HG03175 (cell line): Measurements from ENCODE around the gene SMAD9.

Source experiments
- ATAC-seq: cut with Tn5 transposase; IDR thresholded peaks from one replicate; pipeline ENCODE4 v1.9.1; 2021; ENCODE audit warnings: mild to moderate bottlenecking, moderate library complexity; ENCODE audit not compliant: unreplicated experiment

The SMAD9 gene

GRCh38 chr13:36919833-36920615 is at the start of gene SMAD9:
SMAD9 (minus strand) TSS chr13:36920238; CDS start chr13:36879689, 40,549 bp downstream.
- ATAC-seq, result peak; percentile 78

GRCh38 chr13:36966404-36966803 is 46.4 kb upstream of the SMAD9 start:
- ATAC-seq, result no peak

GRCh38 chr13:36965767-36966166 is 45.7 kb upstream of the SMAD9 start:
- ATAC-seq, result no peak

- ATAC-seq, result no peak
These were observed 39.5 kb upstream of the SMAD9 start for GRCh38 chr13:36959456-36960116.

- no peak for ATAC-seq
These were observed 34.5 kb upstream of the SMAD9 start for GRCh38 chr13:36954542-36954941.

GRCh38 chr13:36950920-36951319 is 30.9 kb upstream of the SMAD9 start:
- no peak for ATAC-seq

- ATAC-seq, result no peak
These were observed 30.3 kb upstream of the SMAD9 start for GRCh38 chr13:36950330-36950729.

- ATAC-seq, result no peak
These were observed 25.0 kb upstream of the SMAD9 start for GRCh38 chr13:36945078-36945477.

GRCh38 chr13:36925603-36926002 is 5.6 kb upstream of the SMAD9 start:
- no peak for ATAC-seq

GRCh38 chr13:36924001-36924400 is 4.0 kb upstream of the SMAD9 start:
- ATAC-seq, result no peak

- no peak for ATAC-seq
These were observed 1.7 kb upstream of the SMAD9 start for GRCh38 chr13:36921631-36922301.

GRCh38 chr13:36920616-36921185 is 663 bp upstream of the SMAD9 start:
- no peak for ATAC-seq

- ATAC-seq, result peak; percentile 8
These were observed 736 bp downstream of the SMAD9 start for GRCh38 chr13:36919171-36919832.

- ATAC-seq, result no peak
These were observed 1.5 kb downstream of the SMAD9 start for GRCh38 chr13:36918246-36919131.

- no peak for ATAC-seq
These were observed 2.7 kb downstream of the SMAD9 start for GRCh38 chr13:36917311-36917710.

GRCh38 chr13:36915896-36916640 is 4.0 kb downstream of the SMAD9 start:
- no peak for ATAC-seq

GRCh38 chr13:36915106-36915505 is 4.9 kb downstream of the SMAD9 start:
- ATAC-seq, result no peak

- ATAC-seq, result no peak
These were observed 5.4 kb downstream of the SMAD9 start for GRCh38 chr13:36914648-36915047.

- ATAC-seq, result no peak
These were observed 6.6 kb downstream of the SMAD9 start for GRCh38 chr13:36913463-36913862.
